Glutamatergic neuron (in vitro differentiated cells): ENCODE data around the gene DCTN2. TPM values are rescaled to one million over a fixed set of nuclear protein-coding genes. Genes with fewer than 3 reads are reported as not detected.

Experiments
- DNase-seq: peaks from one replicate; pipeline ENCODE4 v3.0.0; 2022
- H3K27ac Mint-ChIP-seq: one replicate; pipeline ENCODE4 v1.8.0; 2020; ENCODE audit warnings: mild to moderate bottlenecking, mixed read lengths, inconsistent platforms; ENCODE audit not compliant: unreplicated experiment
- H3K27me3 Mint-ChIP-seq: one replicate; pipeline ENCODE4 v1.8.0; 2020; ENCODE audit warnings: mild to moderate bottlenecking, moderate library complexity, mixed read lengths, inconsistent platforms; ENCODE audit not compliant: unreplicated experiment
- H3K36me3 Mint-ChIP-seq: one replicate; pipeline ENCODE4 v1.8.0; 2020; ENCODE audit warnings: mild to moderate bottlenecking, mixed read lengths, inconsistent platforms; ENCODE audit not compliant: unreplicated experiment
- H3K4me1 Mint-ChIP-seq: one replicate; pipeline ENCODE4 v1.8.0; 2020; ENCODE audit warnings: mild to moderate bottlenecking, low read depth, mixed read lengths, inconsistent platforms; ENCODE audit not compliant: unreplicated experiment
- H3K4me3 Mint-ChIP-seq: one replicate; pipeline ENCODE4 v1.8.0; 2020; ENCODE audit warnings: mild to moderate bottlenecking, mixed read lengths, inconsistent platforms; ENCODE audit not compliant: unreplicated experiment
- H3K9me3 Mint-ChIP-seq: one replicate; pipeline ENCODE4 v1.8.0; 2020; ENCODE audit warnings: mild to moderate bottlenecking, moderate library complexity, mixed read lengths, inconsistent platforms; ENCODE audit not compliant: unreplicated experiment
- total RNA-seq: library from RNA; stranded (reverse); fragmentation: NEBNext Ultra II Directional; extraction: Animal tissue kit (Norgen Biotek cat#: 25700); gene quantifications from one replicate; pipeline ENCODE4 v1.2.1, GENCODE V29; 2021; ENCODE audit not compliant: unreplicated experiment
- TF ChIP-seq, protein P1 (sequence below): fragments of 200-600 bp; sonication (generic); IDR thresholded peaks from one replicate; pipeline ENCODE4 v1.5.0; 2021; ENCODE audit not compliant: partially characterized antibody, unreplicated experiment

The DCTN2 gene
- total RNA-seq, 1 donor from 2014 or later: 484 TPM

DNA sequence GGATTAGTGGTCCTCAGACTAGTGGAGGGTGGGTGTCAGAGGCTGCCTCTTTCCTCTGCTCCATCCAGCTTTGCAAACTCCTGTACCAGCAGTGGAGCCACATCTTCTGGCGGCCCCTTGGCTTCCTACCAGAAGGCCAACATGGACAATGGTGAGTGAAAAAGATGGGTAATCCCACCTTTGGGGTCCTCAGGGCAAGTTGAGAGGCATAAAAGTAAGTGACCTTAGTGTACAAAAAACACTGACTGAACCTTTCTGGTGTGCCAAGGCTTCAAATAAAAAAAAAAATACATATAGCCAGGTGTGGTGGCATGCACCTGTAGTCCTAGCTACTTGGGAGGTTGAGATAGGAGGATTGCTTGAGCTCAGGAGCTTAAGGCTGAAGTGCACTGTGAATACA lies 34.8 kb upstream of the DCTN2 start:
- no peak for DNase-seq
- no peak overlapping the region for H3K4me3 Mint-ChIP-seq
- peaks cover 12% of the 10 kb centered on the region for H3K36me3 Mint-ChIP-seq
- peaks cover 9% of the 10 kb centered on the region for H3K27me3 Mint-ChIP-seq
- H3K27ac Mint-ChIP-seq: no peak overlapping the region
- H3K4me1 Mint-ChIP-seq: no peaks in the 10 kb centered on the region
- TF ChIP-seq, protein P1, sequence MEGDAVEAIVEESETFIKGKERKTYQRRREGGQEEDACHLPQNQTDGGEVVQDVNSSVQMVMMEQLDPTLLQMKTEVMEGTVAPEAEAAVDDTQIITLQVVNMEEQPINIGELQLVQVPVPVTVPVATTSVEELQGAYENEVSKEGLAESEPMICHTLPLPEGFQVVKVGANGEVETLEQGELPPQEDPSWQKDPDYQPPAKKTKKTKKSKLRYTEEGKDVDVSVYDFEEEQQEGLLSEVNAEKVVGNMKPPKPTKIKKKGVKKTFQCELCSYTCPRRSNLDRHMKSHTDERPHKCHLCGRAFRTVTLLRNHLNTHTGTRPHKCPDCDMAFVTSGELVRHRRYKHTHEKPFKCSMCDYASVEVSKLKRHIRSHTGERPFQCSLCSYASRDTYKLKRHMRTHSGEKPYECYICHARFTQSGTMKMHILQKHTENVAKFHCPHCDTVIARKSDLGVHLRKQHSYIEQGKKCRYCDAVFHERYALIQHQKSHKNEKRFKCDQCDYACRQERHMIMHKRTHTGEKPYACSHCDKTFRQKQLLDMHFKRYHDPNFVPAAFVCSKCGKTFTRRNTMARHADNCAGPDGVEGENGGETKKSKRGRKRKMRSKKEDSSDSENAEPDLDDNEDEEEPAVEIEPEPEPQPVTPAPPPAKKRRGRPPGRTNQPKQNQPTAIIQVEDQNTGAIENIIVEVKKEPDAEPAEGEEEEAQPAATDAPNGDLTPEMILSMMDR: no peak
- H3K9me3 Mint-ChIP-seq: peaks cover 16% of the 10 kb centered on the region

DNA sequence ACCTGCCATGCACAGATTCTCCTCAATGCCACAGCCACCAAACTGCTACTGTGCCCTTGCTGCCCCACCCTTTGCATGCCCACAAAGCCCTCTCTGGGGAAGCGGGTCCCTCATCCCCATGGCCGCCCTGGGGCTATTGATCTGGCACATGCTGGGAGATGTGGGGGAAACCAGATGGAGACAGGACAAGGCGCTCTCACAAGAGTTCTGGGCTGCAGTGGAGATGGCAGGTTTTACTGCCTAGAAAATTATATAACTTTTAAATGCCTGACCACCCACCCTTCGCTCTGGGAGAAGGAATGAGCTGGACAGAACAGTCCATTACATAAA lies 33.4 kb upstream of the DCTN2 start:
- peaks cover 10% of the 10 kb centered on the region for H3K27me3 Mint-ChIP-seq
- DNase-seq: no peak
- H3K9me3 Mint-ChIP-seq: peaks cover 16% of the 10 kb centered on the region
- H3K4me3 Mint-ChIP-seq: no peak overlapping the region
- H3K4me1 Mint-ChIP-seq: no peaks in the 10 kb centered on the region
- peak overlapping the region; percentile 59 for H3K27ac Mint-ChIP-seq
- TF ChIP-seq, protein P1: no peak
- H3K36me3 Mint-ChIP-seq: peaks cover 19% of the 10 kb centered on the region

DNA sequence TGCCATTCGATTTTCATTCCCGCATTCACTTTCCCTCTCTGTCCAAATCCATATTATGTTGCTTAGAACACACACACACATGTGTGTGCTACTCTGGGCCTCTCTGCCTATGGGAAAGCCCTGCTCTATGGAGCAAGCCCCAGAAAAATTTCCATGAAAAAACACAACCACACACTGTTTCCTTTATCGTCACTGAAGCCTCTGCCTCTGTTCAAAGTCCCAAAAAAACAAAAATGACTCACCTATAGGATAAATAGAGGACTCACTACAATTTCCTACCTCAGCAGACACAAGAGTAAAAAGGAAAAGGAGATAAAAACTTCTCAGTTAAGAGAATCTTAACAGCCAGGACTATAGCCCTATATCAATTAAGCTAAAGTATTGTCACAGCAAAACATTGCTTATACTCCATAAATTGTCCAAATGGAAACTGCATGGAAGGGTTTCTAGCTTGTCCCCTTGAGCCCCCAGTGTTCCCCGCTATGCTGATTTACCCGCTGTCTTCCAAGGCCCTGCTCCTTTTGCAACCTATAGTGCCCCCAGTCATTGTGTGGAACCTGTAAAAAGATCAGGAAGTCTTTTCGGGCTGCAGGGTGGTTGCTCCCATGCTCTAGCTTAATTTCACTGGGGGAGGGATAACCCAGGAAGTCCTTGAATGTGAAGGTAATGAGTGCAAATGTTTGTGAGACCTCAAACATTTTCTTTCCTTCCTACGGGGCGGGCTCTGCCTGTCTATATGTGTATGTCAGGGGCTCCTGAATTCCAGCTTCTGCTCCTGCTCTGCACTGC lies 32.9 kb upstream of the DCTN2 start:
- peaks cover 11% of the 10 kb centered on the region for H3K27me3 Mint-ChIP-seq

DNA sequence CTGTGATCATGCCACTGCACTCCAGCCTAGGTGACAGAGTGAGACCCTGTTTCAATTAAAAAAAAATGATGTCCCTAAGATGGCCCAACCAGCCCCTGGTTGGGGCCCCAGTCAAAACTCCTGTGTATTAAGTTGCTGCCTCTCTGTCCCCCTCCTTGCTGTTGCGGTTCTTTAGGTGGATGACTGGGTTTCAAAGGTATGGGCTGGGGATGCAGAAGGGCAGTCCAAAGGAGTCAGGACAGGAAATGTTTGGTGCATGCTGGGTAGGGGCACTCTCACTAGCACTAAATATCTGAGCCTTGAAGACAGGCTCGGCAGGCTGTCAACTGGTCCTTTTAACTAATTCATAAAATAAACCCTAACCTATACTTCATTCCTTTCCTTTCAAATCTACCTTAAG lies 32.0 kb upstream of the DCTN2 start:
- no peak for DNase-seq
- Mint-ChIP-seq H3K4me1 (no peaks in the 10 kb centered on the region), H3K27ac (no peak overlapping the region), H3K36me3 (peaks cover 13% of the 10 kb centered on the region), H3K4me3 (no peak overlapping the region), H3K9me3 (peaks cover 11% of the 10 kb centered on the region), H3K27me3 (peaks cover 11% of the 10 kb centered on the region)
- TF ChIP-seq, protein P1: no peak

More for the DNA sequence above, 32.9 kb upstream of the DCTN2 start:
- H3K4me1 Mint-ChIP-seq: no peaks in the 10 kb centered on the region
- H3K9me3 Mint-ChIP-seq: peaks cover 15% of the 10 kb centered on the region
- TF ChIP-seq, protein P1: no peak
- H3K27ac Mint-ChIP-seq: no peak overlapping the region
- no peak for DNase-seq
- H3K36me3 Mint-ChIP-seq: peaks cover 20% of the 10 kb centered on the region
- no peak overlapping the region for H3K4me3 Mint-ChIP-seq

DNA sequence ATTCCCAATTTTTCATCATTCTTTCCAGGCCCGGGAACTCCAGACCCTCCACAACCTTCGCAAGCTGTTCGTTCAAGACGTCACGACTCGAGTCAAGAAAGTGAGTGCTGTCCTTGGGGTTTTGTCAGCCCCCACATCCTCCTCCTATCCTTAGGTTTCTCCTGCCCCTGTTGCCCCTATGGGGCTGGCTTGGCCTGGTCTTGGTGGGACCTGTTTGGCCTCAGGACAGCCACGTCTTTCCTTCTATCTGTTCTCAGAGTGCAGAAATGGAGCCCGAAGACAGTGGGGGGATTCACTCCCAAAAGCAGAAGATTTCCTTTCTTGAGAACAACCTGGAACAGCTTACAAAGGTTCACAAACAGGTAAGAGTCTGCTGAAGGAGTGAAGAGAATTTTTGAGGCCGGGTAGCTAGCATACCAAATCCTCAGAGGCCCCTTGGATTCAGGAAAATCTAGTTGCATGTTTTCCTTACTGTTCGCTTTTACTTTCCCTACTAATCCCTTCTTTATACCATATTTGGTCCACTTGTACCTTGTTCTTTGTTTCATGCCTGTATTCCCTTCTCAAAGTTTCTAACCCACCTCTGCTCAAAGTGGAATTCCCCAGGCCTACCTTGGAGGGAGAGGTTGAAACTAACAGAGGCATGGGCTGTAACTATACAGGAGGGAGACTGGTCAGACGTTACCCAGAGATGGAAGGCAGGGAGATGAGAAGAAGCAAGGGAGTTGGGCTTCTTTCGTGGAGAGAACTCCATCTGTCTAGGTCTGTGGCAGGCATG lies 31.2 kb upstream of the DCTN2 start:
- Mint-ChIP-seq H3K4me1 (no peaks in the 10 kb centered on the region), H3K4me3 (no peak overlapping the region), H3K9me3 (peaks cover 8% of the 10 kb centered on the region), H3K36me3 (peaks cover 13% of the 10 kb centered on the region), H3K27ac (no peak overlapping the region), H3K27me3 (peaks cover 11% of the 10 kb centered on the region)
- TF ChIP-seq, protein P1: no peak
- DNase-seq: no peak
